DLD1 (cell line): Measurements from ENCODE around the gene ACP5.
"Not testable (repeated sequence)": the region's sequence is repeated elsewhere in the genome, so short reads cannot be mapped to it uniquely, and the experiment has no call there.

Experiments
- in situ Hi-C: cut with HindIII; loops from 2 replicates; pipeline ENCODE4 v1.10.0; 2017; ENCODE audit warnings: low sequenced_read_pairs

Gene ACP5

DNA sequence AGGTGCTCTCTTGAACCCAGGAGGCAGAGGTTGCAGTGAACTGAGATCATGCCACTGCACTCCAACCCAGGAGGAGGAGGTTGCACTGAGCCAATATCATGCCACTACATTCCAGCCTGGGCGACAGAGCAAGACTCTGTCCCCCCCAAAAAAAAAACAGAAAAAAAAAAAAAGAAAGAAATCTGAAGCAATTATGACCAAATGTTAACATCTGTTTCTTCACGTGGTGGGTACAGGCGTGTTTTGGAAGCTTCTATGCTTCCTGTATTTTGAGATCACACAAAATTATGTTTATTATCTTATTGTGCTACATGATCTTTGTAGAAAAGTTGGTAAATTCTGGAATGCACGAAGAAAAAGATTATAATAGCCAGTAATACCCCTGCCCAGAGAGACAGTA, 2.7 kb upstream of the ACP5 start:
- in situ Hi-C loops: no loop called here

DNA sequence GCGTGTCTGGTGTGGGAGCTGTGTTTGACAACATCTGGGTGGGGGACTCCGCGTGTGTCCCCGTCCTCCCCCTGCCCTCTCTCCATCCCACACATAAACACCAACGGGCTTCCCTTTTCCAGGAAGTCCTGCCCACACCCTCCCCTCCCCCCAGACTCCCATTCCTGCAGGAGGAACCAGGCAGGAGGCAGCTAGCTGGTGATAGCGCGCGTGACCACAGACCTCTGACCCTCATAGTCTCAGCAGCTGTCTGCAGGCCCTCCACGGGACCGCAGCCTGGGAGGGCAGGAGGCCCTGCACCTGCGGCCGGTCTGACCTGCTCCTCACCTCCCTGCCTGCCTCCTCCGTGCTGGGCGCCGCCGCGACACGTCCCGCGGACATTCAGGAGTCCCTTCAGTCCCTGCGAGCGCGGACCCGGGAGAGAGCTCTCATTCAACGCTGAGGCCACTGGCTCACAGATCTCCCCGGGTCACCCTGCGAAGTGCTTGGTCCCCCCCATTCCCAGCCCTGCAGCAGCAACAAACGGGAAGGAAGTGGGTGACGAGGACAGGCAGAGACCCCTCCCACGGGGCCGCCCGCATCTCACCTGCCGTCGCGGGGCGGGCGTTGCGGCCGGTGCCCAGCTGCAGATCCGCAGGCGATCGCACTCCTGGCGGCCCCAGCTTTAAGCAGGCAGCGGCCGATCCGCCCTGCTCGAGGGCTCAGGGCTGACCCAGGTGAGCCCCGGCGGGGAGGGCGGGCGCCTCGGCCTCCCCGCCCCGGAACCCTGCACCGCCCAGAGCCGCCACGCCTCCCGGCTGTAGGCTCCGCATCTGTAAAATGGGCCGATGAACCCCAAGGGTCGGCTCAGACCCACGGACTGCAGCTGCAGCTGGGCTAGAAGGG, 1.1 kb upstream of the ACP5 start:
- in situ Hi-C loops: no loop called here

DNA sequence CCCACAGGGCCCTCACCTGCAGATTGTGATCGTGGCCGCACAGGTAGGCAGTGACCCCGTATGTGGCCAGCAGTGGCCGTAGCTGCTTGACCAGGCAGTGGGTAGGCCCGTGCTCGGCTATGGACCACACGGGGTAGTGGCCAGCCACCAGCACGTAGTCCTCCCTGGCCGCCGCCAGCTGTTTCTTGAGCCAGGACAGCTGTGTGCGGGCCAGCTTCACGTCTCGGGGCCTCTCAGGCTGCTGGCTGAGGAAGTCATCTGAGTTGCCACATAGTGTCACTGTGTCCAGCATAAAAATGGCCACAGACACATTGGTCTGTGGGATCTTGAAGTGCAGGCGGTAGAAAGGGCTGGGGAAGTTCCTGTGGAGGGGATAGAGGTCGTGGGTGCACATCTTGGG, 1.2 kb downstream of the ACP5 start:
- in situ Hi-C loops: no loop called here

DNA sequence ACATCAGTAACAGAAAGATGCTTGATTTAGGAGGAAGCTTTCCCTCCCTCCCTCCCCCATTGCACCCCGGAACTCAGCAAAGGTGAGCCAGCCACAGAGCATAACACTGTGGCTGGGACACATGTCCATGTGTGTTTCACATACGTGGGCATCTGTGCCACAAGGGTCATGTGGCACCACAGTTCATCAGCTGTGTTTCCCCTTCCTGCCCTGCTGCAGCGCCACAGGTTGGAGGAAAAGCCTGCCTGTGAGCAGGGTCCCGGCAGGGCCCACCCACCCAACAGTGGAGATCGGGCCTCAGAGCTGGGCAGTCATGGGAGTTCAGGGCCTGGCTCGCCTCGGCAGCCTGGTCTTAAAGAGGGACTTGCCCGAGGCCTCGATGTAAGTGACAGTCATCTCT, 2.8 kb downstream of the ACP5 start:
- in situ Hi-C loops: no loop called here

DNA sequence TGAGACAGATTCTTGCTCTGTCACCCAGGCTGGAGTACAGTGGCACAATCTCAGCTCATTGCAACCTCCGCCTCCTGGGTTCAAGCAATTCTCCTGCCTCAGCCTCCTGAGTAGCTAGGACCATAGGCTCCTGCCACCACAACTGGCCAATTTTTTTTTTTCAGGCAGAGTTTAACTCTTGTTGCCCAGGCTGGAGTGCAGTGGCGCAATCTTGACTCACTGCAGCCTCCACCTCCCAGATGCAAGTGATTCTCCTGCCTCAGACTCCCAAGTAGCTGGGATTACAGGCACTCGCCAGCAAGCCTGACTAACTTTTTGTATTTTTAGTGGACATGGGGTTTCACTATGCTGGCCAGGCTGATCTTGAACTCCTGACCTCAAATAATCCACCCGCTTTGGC, 3.7 kb downstream of the ACP5 start:
- in situ Hi-C loops: not testable (repeated sequence)

DNA sequence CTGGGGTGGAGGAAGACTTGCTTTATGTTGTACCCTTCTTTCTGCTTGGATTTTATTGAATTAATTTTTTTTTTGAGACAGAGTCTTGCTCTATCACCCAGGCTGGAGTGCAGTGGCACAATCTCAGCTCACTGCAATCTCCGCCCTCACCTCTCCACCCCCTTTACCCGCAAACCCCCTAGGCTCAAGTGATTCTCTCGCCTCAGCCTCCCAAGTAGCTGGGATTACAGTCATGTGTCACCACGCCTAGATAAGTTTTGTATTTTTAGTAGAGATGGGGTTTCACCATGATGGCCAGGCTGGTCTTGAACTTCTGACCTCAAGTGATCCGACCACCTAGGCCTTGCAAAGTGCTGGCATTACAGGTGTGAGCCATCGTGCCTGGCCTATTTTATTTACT, 4.1 kb downstream of the ACP5 start:
- in situ Hi-C loops: not testable (repeated sequence)

DNA sequence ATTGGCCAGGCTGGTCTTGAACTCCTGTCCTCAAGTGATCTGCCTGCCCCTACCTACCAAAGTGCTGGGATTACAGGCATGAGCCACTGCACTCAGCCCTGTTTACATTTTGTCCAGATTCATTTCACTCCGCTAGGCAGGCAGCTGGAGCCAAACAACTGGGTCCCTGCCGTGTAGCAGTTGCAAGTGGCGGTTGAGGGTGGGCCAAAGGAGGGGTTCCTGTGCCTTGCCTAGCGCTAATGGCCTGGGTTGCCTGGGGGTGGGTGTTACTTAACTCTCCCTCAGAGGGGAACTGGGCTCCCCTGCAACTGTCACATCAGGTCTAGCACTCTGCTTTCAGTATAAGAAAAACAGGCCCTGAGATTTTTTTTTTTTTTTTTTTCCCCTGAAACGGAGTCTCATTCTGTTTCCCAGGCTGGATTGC, 7.4 kb downstream of the ACP5 start:
- in situ Hi-C loops: no loop called here

DNA sequence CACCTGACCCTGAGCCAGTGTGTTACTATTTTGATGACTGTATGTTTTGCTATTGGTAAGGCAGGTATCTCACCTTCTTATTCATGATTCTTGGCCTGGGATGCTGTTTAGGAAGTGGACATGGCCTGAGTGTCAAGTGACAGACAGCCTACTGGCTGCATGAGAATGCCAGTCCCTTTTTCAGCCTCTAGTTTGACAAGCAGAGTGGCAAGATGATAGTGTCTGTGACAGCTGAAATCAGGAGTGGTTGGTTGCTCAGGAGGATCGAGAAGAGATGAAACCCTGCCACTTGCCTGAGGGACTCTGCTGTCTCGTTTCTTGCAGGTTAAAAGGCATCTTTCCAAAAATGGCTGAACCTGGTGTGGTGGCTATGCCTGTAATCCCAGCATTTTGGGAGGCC, 11.3 kb downstream of the ACP5 start:
- in situ Hi-C loops: no loop called here

DNA sequence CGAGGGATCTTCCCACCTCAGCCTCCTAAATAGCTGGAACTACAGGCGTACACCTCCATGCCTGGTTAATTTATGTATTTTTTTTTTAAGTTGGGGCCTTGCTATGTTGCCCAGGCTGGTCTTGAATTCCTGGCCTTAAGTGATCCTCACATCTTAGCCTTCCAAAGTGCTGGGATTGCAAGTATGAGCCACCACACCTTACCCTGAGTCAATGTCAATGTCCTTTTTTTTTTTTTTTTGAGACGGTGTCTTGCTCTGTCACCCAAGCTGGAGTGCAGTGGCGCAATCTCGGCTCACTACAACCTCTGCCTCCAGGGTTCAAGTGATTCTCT, 11.8 kb downstream of the ACP5 start:
- in situ Hi-C loops: not testable (repeated sequence)

DNA sequence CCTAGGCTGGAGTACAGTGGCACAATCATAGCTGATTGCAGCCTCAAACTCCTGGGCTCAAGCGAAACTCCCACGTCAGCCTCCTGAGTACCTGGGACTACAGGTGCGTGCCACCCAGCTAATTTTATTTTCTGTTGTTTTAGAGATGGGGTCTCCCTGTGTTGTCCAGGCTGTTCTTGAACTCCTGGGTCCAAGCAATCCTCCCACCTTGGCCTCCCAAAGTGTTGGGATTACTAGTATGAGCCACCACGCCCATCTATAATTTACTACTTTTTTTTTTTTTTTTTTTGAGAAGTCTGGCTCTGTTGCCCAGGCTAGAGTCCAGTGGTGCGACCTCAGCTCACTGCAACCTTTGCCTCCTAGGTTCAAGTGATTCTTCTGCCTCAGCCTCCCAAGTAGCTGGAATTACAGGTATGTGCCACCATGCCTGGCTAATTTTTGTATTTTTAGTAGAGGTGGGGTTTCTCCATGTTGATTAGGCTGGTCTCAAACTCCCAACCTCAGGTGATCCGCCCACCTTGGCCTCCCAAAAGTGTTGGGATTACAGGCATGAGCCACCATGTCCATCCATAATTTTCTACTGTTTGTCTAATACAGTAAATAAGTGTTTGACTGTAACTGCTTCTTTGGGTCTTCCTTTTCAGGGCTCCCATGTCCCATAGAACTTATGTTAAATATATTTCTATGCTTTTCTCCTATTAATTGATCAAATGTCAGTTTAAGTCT, 13.2 kb downstream of the ACP5 start:
- in situ Hi-C loops: not testable (repeated sequence)

DNA sequence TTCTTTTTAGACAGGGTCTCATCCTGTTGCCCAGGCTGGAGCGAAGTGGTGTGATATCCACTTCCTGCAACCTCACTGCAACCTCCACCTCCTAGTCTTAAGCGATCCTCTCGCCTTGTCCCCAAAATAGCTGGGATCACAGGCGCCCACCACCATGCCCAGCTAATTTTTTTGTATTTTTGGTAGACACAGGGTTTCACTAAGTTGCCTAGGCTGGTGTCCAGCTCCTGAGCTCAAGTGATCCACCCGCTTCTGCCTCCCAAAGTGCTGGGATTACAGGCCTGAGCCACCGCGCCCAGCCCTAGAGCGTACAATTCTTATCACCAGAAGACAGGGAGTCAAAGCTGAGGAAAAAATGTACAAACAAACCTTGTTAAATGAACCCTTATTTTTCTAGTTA, 13.9 kb downstream of the ACP5 start:
- in situ Hi-C loops: no loop called here

DNA sequence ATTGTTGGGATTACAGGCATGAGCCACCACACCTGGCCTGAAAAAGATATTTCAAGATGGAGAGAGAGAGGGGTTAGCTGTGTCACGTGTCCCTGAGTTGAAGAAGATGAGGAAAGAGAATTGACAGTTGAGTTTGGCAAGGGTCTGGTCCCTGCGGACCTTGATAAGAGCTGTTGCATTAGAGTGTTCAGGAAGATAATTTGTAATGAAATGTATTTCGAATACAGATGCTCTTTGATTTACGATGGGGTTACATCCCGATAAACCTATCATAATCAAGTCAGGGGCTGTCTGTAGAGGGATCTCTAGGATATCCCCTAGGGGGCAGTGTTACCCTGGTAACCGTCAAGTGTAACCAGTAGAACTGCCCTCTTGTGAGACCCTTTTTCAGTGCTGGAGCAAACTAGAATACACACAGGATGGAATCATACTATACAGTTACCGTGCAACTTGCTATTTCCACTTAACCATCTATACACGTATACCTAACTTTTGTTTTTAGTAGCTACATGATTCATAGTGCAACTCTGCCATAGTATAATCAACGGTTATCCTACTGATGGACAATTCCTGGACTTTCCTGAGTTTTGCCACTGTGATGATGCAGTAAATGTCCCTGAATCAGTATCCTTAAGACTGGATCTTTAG, 16.9 kb downstream of the ACP5 start:
- in situ Hi-C loops: no loop called here

DNA sequence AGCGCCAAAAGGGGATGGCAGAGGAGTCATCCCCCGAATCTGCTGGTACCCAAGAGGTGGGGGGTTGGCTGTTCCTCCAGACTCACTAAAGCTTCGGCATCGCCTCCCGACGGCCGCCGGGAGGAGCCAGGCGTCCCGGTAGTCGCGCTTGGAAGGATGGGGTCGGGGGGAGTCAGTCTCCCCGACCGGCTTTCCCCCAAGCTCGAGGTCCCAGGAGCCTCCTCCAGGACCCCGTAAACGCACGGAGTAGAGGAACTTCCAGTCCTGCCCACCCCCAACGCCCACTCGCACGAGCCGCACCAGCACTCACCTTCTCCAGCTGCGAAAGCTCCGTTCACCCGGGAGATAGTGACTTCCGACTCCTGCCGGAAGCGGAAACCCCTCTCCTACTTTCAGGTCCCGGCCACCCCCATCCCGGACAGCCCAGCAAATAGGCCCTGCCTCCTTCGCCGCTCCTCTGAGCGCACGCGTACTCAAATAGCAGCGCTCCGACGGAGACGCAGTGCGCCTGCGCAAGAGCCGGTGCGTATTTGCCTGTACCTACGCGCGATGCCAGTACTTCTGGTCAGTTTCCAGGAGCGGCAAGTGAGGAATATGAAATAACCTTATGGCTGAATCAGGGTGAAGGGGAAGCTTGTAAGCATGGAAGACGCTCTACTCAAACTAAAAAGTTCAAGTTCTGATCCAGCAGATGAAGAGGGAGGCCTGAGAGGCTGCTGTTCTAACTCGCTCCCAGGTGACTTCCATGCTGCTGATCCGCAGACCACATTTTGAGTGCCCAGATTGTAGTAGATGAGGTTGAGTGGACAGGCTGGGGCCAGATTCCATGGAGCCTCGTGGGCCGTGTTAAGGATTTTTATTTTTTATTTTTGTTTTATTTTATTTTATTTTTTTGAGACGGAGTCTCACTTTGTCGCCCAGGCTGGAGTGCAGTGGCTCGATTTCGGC, 18.3 kb downstream of the ACP5 start, which contains the start of gene ELOF1:
Gene ELOF1, minus strand, starts transcription at position 350 of the 948 bp plus-strand sequence. CDS start 4,883 bp downstream, outside the sequence.
- in situ Hi-C loops: no loop called here

DNA sequence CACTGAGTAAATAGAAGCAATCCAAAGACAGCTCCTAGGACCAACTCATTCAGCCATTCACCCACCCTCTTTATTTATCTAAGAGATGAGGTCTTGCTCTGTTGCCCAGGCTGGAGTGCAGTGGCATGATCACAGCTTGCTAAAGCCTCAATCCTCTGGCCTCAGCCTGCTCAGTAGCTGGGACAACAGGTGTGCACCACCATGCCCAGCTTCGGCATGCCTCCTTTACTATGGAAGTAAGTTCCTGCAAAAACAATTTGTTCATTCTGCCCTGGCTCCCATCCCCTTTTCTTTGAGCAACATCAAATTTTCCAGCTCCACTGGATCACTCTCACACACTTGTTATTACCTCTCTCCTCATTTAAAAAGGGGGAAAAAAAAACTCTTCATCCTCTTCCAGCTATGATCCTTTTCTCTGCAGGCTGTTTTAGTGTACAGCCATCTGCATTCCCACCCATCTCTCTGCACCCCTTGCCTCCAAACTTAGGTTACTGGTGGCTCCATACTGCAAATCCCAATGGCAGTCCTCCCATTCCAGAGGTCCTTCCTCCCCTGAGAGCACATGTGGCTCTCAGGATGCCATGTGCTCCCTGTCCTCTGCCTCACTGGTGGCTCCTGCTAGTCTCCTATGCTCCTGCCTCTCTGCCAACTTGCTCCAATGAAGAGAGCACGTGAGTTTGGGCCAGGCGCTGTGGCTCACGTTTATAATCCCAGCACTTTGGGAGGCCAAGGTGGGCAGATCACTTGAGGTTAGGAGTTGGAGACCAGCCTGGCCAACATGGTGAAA, 20.6 kb downstream of the ACP5 start:
- in situ Hi-C loops: no loop called here

DNA sequence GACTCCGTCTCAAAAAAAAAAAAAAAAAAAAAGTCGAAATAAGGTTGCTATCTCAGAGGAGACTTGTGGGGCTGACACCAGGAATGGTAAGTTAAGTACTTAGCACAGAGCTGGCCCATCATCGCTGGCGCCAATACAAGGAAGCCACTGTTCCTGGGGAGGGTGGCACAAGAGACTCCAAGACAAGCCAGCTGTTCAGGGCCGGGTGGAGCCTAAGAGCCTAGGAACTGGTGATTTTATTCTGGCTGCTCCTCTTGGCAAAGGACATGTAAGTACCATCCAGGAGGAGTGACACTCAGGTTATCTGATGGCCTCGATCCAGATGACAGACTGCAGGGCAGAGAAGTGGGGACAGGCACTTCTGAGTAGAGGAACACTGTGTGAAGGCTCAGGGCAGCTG, 22.2 kb downstream of the ACP5 start:
- in situ Hi-C loops: no loop called here

DNA sequence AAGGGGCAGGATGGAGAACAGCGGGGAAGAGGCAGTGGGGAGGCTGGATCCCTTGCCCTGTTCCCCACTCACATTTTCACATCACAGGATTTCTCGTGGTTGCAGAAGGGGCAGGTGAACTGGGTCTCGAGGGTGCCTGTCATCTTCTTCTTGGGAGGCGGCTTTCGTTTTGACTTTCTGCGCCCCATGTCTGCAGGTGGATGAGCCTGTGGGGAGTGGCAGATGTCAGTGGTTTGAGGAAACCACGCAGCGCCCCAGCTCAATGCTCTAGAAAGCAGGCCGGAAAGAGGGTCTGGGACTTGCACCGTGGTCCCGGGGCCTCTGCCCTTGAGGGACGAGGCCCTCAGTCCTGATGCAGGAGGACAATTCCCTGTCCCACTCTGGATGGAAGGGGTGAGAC, 23.3 kb downstream of the ACP5 start:
- in situ Hi-C loops: no loop called here

DNA sequence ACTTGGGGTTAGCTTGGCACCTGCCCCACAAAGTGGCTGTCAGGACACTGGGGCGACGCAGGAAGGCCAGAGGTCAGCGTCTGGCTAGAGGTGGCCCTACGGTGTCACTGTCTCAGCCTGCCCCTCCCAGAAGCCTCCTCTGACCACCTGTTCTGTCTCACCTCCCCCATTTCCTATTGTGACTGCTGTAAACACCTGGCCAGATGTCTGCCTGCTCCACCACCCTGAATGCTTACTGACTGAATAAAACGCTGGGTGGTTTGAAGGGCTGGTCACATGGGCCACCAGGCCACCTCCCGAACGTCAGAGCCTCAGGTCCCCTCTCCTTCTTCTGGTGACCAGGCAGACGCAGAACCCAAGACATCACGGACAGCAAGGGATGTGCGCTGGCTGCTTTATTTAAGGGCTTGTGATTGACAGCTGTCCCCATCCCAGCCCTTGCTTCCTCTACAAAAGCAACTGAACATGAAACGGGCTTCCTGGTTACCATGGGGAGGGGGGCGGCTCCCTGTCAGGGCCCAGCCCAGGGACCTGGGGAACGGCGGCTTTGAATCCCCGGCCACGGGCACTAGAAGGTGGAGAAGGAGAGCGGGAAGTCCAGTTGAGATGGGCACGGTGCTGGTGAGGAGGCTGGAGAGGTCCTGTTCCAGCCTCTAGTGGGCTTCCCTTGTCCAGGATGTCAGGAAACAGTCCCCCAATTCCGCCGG, 24.6 kb downstream of the ACP5 start:
- in situ Hi-C loops: no loop called here

DNA sequence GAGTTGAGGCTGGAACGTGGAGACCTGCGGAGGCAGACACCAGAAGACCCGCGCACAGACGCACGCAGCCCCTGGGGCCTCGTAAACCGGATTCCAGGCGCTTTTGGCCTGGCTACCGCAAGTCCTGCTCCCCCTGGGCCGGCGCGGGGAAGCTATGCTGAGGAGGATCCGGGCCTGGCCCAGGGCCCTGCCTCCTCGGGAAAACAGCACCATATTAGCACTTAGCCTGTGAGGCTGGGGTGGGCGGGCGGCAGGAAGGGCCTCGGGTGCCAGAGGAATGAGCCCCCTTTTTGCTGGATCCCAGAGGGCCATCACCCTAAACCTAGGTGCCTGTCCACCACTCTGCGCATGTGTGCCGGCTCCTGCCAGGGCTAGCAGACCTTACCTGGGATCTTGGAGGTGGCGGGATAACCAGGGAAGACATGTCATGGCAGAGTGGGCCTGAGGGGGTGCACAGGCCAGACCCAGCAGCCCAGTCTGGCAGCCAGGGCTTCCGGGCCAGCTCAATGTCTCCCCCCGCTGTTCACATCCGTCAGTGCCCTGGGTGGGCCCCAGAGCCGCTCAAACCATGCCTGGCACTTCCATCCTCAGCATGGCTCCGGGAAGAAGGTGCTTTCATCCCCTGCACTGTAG, 25.7 kb downstream of the ACP5 start:
- in situ Hi-C loops: no loop called here

DNA sequence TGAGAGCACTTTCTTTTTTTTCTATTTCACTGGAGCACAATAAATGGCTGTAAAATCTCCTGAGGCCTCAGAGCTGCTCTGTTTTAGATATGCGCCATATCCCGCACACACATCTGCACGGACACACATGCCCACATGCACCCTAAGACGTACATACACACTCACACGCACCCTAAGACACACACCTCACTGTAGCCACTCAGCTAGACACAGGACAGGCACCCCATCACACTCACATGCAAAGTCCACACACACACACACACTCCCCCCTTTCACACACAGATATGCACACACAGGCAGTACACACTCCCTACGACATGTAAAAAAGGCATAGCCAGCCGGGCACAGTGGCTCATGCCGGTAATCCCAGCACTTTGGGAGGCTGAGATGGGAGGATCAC, 27.2 kb downstream of the ACP5 start:
- in situ Hi-C loops: no loop called here
